T follicular helper cell (primary cell): ENCODE measurements around the gene SAP25.
"Not testable (repeated sequence)": the region's sequence is repeated elsewhere in the genome, so short reads cannot be mapped to it uniquely, and the experiment has no call there.

ENCODE experiments used
- DNase-seq: peaks from one replicate; pipeline ENCODE4 v3.0.0-alpha.2; 2020; ENCODE audit warnings: low read depth

SAP25 gene

DNA sequence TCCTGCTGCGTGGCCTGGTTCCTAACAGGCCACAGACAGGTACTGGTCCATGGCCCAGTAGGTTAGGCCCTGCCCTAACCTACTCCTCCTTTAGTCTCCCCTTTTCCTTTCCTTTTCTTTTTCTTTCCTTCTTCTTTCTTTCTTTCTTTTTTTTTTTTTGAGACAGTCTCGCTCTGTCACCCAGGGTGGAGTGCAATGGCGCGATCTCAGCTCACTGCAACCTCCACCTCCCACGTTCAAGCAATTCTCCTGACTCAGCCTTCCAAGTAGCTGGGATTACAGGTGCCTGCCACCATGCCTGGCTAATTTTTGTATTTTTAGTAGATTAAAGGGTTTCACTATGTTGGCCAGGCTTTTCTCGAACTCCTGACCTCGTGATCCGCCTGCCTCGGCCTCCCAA is 37.7 kb downstream of the SAP25 start:
- not testable (repeated sequence) for DNase-seq

DNA sequence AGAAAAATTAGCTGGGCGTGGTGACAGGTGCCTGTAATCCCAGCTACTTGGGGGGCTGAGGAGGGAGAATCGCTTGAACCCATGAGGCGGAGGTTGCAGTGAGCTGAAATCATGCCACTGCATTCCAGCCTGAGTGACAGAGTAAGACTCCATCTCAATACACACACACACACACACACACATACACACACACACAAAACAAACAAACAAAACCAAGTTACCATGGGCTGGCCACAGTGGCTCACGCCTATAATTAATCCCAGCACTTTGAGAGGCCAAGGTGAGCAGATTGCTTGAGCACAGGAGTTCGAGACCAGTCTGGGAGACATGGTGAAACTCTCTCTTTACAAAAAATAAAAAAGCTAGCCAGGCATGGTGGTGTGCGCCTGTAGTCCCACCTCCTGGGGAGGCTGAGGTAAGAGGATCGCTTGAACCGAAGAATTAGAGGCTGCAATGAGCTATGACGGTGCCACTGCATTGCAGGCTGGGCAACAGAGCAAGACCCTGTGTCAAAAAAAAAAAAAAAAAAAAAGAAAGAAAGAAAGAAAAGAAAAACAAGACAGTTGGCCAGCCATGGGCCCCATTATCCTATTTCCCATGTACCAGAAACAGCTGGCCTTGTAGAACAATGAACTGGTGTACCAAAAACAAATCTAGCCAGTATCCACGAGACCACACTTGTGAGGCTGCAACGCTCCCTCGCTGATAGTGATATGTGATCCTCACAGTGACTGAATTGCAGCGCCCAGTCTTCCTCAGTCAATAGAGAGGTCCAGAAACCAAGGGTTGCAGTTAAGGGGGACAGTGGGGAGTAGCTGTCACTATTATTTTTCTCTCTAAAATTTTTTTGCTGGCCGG is 41.3 kb downstream of the SAP25 start:
- no peak for DNase-seq

DNA sequence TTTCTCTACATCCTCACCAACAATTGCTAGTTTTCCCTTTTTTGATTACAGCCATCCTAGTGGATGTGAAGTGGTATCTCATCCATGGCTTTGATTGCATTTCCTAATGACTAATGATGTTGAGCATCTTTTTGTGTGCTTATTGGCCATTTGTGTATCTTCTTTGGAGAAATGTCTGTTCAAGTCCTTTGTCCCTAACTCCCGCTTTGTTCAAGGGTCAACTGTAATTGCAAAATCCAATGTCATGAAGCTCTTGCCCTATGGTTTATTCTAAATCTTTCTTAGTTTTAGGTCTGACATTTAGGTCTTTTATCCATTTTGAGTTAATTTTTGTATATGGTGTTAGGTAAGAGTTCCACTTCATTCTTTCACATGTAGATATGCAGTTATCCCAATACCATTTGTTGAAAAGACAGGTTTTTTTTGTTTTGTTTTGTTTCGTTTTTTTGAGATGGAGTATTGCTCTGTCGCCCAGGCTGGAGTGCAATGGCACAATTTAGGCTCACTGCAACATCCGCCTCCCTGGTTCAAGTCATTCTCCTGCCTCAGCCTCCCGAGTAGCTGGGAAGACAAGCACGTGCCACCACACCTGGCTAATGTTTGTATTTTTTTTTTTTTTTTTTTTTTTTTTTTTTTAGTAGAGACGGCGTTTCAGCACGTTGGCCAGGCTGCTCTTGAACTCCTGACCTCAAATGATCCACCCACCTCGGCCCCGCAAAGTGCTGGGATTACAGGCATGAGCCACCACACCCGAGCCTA is 45.4 kb downstream of the SAP25 start:
- not testable (repeated sequence) for DNase-seq

DNA sequence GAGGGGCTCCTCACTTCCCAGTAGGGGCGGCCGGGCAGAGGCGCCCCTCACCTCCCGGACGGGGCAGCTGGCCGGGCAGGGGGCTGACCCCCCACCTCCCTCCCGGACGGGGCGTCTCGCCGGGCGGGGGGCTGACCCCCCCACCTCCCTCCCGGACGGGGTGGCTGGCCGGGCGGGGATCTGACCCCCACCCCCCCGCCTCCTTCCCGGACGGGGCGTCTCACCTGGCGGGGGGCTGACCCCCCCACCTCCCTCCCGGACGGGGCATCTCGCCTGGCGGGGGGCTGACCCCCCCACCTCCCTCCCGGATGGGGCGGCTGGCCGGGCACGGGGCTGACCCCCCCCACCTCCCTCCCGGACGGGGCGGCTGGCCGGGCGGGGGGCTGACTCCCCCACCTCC is 50.5 kb downstream of the SAP25 start:
- not testable (repeated sequence) for DNase-seq
